Activated naive CD4-positive, alpha-beta T cell treated with anti-CD3 and anti-CD28 coated beads, Interleukin-2, amount 50 U/mL, for 72 hours (primary cell): Measurements from ENCODE around the gene TMEM132C. TPM values are rescaled to one million over a fixed set of nuclear protein-coding genes. Genes with fewer than 3 reads are reported as not detected.
"Not testable (repeated sequence)": the region's sequence is repeated elsewhere in the genome, so short reads cannot be mapped to it uniquely, and the experiment has no call there.

ENCODE experiments used
- ATAC-seq, 2 donors: fragments of 150-1000 bp; cut with Tn5 transposase; 2 replicates each; pipeline ENCODE4 v1.10.0; 2021; ENCODE audit warnings: mild to moderate bottlenecking in 2 of 2, moderate library complexity in 2 of 2
- DNase-seq, 2 donors: peaks; one replicate each; pipeline ENCODE4 v3.0.0; 2021 to 2022; ENCODE audit warnings: low spot score in 2 of 2
- H3K27ac Mint-ChIP-seq, 2 donors: one replicate each; pipeline ENCODE4 v1.8.0; 2022; ENCODE audit warnings: mild to moderate bottlenecking in 2 of 2, mixed read lengths in 2 of 2
- H3K36me3 Mint-ChIP-seq, 2 donors: one replicate each; pipeline ENCODE4 v1.8.0; 2022; ENCODE audit warnings: mixed read lengths in 2 of 2
- H3K9me3 Mint-ChIP-seq, 2 donors: one replicate each; pipeline ENCODE4 v1.8.0; 2022; ENCODE audit warnings: mixed read lengths in 2 of 2
- total RNA-seq, 2 donors: library from RNA; stranded (reverse); gene quantifications; one replicate each; pipeline ENCODE4 v1.2.3, GENCODE V29; 2022

The TMEM132C gene
- total RNA-seq, result not detected

DNA sequence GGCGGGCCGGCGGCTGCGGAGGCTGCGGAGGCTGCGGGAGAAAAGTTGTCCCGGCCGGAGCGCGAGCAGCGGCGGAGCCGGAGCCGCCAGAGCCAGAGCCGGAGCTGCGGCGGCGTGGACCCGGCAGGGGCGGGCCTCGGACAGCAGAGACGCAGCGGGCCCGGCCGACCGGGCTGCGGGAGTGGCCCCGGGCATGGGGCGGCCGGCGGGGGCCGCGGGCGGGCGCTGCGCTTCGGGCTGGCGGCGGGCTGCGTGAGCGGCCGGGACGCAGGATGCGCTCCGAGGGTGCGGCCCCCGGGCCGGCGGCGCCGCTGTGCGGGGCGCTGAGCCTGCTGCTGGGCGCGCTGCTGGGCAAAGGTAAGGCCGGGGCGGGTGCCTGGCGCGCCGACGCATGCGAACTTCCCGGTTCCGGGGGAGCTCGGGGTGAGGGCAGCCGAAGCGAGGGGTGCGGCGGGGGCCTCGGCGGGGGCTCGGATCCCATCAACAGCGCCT is at the start of gene TMEM132C:
TMEM132C (plus strand) TSS at position 40 of the 492 bp plus-strand sequence; CDS start at position 273, 233 bp downstream.
- peaks cover 0 to 12% of the 10 kb centered on the region in 2 donors for H3K36me3 Mint-ChIP-seq
- DNase-seq (no peak), ATAC-seq (no peak)
- no peak within 1 kb of the TSS for H3K27ac Mint-ChIP-seq
- H3K9me3 Mint-ChIP-seq, result peaks cover 4 to 15% of the 10 kb centered on the region in 2 donors

DNA sequence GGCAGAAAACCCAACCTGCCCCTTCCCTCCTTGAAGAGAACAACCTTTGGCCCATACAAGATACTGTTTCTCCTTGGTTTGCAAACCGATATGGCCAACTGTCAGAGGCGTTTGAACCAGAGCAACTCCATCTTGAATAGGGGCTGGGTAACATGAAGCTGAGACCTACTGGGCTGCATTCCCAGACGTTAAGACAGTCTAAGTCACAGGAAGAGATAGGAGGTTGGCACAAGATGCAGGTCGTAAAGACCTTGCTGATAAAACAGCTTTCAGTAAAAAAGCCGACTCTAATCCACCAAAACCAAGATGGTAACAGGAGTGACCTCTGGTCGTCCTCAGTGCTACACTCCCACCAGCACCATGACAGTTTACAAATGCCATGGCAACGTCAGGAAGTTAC is 42.7 kb upstream of the TMEM132C start:
- peaks cover 12 to 26% of the 10 kb centered on the region in 2 donors for H3K9me3 Mint-ChIP-seq
- no peak overlapping the region for H3K27ac Mint-ChIP-seq
- peaks cover 0 to 4% of the 10 kb centered on the region in 2 donors for H3K36me3 Mint-ChIP-seq
- ATAC-seq (no peak), DNase-seq (no peak)

GRCh38 chr12:128228581-128228980 is 38.4 kb upstream of the TMEM132C start:
- H3K9me3 Mint-ChIP-seq, result peaks cover 23 to 35% of the 10 kb centered on the region in 2 donors
- peaks cover 0 to 8% of the 10 kb centered on the region in 2 donors for H3K36me3 Mint-ChIP-seq
- no peak for DNase-seq
- no peak for ATAC-seq
- H3K27ac Mint-ChIP-seq, result no peak overlapping the region

- H3K36me3 Mint-ChIP-seq, result peaks cover 0 to 13% of the 10 kb centered on the region in 2 donors
- H3K27ac Mint-ChIP-seq, result no peak overlapping the region
- ATAC-seq (no peak), DNase-seq (no peak)
- peaks cover 32 to 37% of the 10 kb centered on the region in 2 donors for H3K9me3 Mint-ChIP-seq
These were observed 31.1 kb upstream of the TMEM132C start for GRCh38 chr12:128235635-128236417.

- Mint-ChIP-seq H3K36me3 (peaks cover 0 to 13% of the 10 kb centered on the region in 2 donors), H3K9me3 (peaks cover 25 to 31% of the 10 kb centered on the region in 2 donors), H3K27ac (no peak overlapping the region)
- DNase-seq (no peak), ATAC-seq (no peak)
These were observed 30.4 kb upstream of the TMEM132C start for GRCh38 chr12:128236525-128236924.

GRCh38 chr12:128240745-128241144 is 26.2 kb upstream of the TMEM132C start:
- Mint-ChIP-seq H3K9me3 (peaks cover 11 to 23% of the 10 kb centered on the region in 2 donors), H3K27ac (no peak overlapping the region), H3K36me3 (no peaks in the 10 kb centered on the region)
- no peak for ATAC-seq
- no peak for DNase-seq

GRCh38 chr12:128245121-128245520 is 21.8 kb upstream of the TMEM132C start:
- ATAC-seq (no peak), DNase-seq (no peak)
- peak overlapping the region in 1 of 2 donors; percentile 46 for H3K27ac Mint-ChIP-seq
- peaks cover 0 to 5% of the 10 kb centered on the region in 2 donors for H3K36me3 Mint-ChIP-seq
- peaks cover 12 to 16% of the 10 kb centered on the region in 2 donors for H3K9me3 Mint-ChIP-seq

DNA sequence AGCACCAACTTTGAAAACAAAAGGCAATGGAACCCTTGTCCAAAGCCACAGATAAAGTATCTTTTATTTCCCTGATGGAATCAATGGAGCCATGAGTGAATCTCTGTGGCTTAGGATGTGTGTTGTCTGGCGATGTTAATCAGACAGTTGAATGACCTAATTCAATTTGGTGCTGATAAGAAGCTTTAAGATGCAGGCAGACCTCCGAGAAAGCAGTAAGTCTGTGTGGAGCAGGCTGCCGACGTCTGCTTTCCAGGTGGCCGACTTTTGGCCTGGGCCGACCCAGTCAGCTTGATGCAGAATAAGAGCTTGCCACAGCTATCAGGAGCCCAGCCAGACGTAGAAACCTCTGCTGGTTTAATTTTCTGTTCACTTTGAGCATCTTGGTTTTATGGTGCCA is 21.1 kb upstream of the TMEM132C start:
- peaks cover 12 to 18% of the 10 kb centered on the region in 2 donors for H3K9me3 Mint-ChIP-seq
- peaks cover 0 to 5% of the 10 kb centered on the region in 2 donors for H3K36me3 Mint-ChIP-seq
- DNase-seq (no peak), ATAC-seq (no peak)
- no peak overlapping the region for H3K27ac Mint-ChIP-seq

DNA sequence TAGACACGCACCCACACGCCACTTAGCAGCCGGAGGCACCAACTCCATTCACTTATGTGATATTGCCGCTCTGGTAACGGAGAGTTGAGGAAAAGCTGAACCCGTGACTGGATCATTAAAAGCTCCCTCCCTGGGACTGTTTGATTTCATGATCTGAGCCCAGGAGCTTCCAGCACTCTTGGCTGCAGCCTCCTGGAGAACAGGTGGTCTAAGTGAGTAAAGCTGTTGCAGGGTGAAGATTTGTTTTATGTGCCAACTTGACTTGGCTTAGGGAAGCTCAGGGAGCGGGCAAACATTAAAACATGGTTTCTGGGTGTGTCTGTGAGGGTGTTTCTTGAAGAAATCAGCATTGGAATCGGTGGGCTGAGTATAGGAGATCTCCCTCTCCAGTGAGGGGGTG is 16.9 kb upstream of the TMEM132C start:
- H3K9me3 Mint-ChIP-seq, result peaks cover 8 to 20% of the 10 kb centered on the region in 2 donors

DNA sequence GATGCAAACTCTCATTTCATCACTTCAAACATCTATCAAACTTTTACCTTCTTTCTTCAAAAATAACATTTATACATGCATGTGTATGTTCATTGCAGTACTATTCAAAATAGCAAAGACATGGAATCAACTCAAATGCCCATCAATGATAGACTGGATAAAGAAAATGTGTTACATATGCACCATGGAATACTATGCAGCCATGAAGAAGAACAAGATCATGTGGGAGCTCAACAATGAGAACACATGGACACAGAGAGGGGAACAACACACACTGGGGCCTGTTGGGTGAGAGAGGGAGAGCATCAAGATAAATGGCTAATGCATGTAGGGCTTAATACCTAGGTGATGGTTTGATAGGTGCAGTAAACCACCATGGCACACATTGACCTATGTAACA is 13.1 kb upstream of the TMEM132C start:
- peaks cover 6 to 13% of the 10 kb centered on the region in 2 donors for H3K9me3 Mint-ChIP-seq
- not testable (repeated sequence) for H3K36me3 Mint-ChIP-seq, DNase-seq, H3K27ac Mint-ChIP-seq, ATAC-seq

More for the DNA sequence above, 16.9 kb upstream of the TMEM132C start:
- DNase-seq (no peak), ATAC-seq (no peak)
- H3K36me3 Mint-ChIP-seq, result peaks cover 0 to 5% of the 10 kb centered on the region in 2 donors
- peak overlapping the region in 1 of 2 donors; percentile 72 for H3K27ac Mint-ChIP-seq

- no peak for DNase-seq
- H3K36me3 Mint-ChIP-seq, result peaks cover 0 to 4% of the 10 kb centered on the region in 2 donors
- H3K27ac Mint-ChIP-seq, result no peak overlapping the region
- H3K9me3 Mint-ChIP-seq, result peaks cover under 1 to 12% of the 10 kb centered on the region in 2 donors
- no peak for ATAC-seq
These were observed 8.0 kb upstream of the TMEM132C start for GRCh38 chr12:128258866-128259555.

DNA sequence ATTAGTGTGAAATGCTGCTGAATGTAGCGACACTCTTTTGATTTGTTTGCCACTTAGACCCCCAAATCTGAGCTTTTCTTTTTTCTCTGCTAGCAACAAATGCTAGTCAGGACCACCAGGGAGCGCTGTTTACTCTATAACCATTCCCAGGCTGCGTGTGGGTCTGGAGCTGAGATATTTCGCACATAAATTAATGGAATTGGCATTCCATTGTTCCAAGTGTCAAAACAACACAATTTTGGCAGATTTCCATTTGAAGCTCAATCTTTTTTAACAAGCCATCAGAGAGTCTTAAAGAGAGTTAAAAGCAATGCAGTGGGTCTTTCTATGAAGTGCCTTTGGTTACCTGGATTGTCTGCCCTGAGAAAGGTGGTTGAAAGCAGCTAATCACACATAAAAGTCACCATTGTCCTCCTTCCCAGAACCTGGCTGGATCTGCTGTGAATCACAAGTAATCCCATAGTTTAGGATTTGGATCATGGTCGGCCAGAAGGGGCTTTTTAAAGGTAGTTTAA is 7.4 kb upstream of the TMEM132C start:
- no peak overlapping the region for H3K27ac Mint-ChIP-seq

GRCh38 chr12:128261757-128262156 is 5.2 kb upstream of the TMEM132C start:
- peaks cover 0 to 15% of the 10 kb centered on the region in 2 donors for H3K9me3 Mint-ChIP-seq
- peaks cover 0 to 12% of the 10 kb centered on the region in 2 donors for H3K36me3 Mint-ChIP-seq
- DNase-seq (no peak), ATAC-seq (no peak)
- H3K27ac Mint-ChIP-seq, result no peak overlapping the region

More for the DNA sequence above, 7.4 kb upstream of the TMEM132C start:
- no peak for ATAC-seq
- DNase-seq, result peak in 1 of 2 donors; percentile 8
- Mint-ChIP-seq H3K36me3 (peaks cover 0 to 8% of the 10 kb centered on the region in 2 donors), H3K9me3 (peaks cover 0 to 15% of the 10 kb centered on the region in 2 donors)

- no peak for DNase-seq
- Mint-ChIP-seq H3K27ac (no peak overlapping the region), H3K9me3 (peaks cover 0 to 15% of the 10 kb centered on the region in 2 donors), H3K36me3 (peaks cover 0 to 12% of the 10 kb centered on the region in 2 donors)
- no peak for ATAC-seq
These were observed 1.4 kb upstream of the TMEM132C start for GRCh38 chr12:128265566-128265965.

- Mint-ChIP-seq H3K27ac (no peak overlapping the region), H3K9me3 (peaks cover 0 to 15% of the 10 kb centered on the region in 2 donors), H3K36me3 (peaks cover 0 to 12% of the 10 kb centered on the region in 2 donors)
- DNase-seq (no peak), ATAC-seq (no peak)
These were observed 884 bp upstream of the TMEM132C start for GRCh38 chr12:128266086-128266485.

DNA sequence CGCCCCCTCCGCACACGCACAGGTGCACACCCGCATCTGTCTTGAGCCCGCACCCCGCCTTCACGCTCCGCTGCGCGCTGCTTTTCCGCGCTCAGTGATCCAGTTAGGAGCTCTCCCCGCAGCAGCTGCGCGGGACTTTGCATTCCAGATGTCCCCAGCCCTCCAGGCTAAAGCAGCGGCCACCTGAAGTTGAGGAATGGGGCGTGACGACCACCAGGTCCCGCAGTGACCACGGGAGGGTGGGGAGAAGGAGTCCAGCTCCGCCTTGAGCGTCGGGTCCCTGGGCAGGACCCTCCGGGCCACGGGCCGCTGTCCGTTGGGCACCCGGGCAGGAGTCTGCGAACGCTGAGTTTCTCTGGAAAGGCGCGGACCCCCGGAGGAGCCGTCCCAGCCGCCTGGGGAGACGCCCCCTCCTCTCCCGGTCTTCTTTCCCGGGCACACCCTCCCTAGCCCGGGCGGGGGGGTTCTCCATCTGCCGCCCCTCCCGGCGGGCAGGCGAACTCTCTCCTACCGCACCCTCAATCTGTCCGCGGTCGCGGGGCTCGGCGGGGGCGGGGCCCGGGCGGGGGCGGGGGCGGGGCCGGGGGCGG is 334 bp upstream of the TMEM132C start:
- ATAC-seq (no peak), DNase-seq (no peak)
- Mint-ChIP-seq H3K9me3 (peaks cover 3 to 15% of the 10 kb centered on the region in 2 donors), H3K36me3 (peaks cover 0 to 12% of the 10 kb centered on the region in 2 donors), H3K27ac (no peak overlapping the region)
